Stimulated activated CD8-positive, alpha-beta memory T cell treated with anti-CD3 and anti-CD28 coated beads, Interleukin-7, amount 100 ng/mL, for 24 hours (primary cell): ENCODE data around the gene IRF9.
A peak's percentile ranks its signal among the peaks of the same experiment; 100 is the strongest.
"Not testable (repeated sequence)": the region's sequence is repeated elsewhere in the genome, so short reads cannot be mapped to it uniquely, and the experiment has no call there.

ENCODE experiments used
- DNase-seq: peaks from one replicate; pipeline ENCODE4 v3.0.0-alpha.2; 2020; ENCODE audit warnings: low read depth

IRF9 gene

GRCh38 chr14:24195186-24196070, 34.4 kb downstream of the IRF9 start, which contains the start of gene TM9SF1:
Gene TM9SF1, minus strand, starts transcription at chr14:24195441. Its CDS starts 422 bp downstream, at chr14:24195019.
- peak; percentile 69 for DNase-seq

- DNase-seq: no peak
These were observed 35.3 kb downstream of the IRF9 start for GRCh38 chr14:24196071-24197055.

DNA sequence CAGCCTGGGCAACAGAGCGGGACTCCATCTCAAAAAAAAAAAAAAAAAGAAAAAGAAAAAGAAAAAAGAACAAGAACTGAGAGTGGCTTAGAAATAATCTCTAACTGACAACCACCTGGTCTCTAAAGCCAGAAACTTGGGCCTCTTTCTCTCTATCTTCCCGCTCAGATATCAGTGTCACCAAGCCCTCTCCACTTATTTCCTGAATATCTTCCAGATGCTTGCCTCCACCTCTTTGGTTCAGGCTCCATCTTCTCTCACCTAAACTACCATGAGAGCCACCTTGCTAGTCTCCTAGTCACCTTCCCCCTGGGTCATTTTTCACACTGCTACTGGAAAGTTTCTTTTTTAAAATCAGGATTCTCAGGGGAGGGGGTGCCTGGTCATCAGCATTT, 36.0 kb downstream of the IRF9 start:
- DNase-seq: no peak

- DNase-seq: no peak
These were observed 37.9 kb downstream of the IRF9 start for GRCh38 chr14:24198814-24199524.

DNA sequence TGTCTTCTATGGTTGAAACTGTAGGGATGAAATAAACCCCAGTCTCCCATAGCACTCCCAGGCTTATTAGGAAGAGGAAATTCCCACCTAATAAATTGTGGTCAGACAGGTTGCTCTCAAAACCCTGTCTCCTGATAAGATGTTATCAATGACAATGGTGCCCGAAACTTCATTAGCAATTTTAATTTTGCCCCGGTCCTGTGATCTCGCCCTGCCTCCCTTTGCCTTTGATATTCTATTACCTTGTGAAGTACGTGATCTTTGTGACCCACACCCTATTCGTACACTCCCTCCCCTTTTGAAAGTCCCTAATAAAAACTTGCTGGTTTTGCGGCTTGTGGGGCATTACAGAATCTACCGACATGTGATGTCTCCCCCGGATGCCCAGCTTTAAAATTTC, 41.5 kb downstream of the IRF9 start:
- DNase-seq: not testable (repeated sequence)

DNA sequence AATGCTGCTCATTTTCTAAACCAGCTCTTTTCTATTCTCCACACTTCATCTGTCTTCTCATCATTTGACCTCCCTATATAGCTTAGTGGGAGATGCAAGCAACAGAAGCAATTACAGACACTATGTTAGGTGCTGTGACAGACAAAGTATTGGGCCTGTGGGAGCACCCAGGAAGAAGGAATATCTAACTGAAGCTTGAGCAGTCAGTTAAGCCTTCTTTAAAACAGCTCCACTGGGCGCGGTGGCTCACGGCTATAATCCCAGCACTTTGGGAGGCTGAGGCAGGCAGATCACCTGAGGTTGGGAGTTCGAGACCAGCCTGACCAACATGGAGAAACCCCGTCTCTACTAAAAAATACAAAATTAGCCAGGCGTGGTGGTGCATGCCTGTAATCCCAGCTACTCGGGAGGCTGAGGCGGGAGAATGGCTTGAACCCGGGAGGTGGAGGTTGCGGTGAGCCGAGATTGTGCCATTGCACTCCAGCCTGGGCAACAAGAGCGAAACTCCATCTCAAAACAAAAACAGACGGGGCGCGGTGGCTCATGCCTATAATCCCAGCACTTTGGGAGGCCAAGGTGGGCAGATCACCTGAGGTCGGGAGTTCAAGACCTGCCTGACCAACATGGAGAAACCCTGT, 42.3 kb downstream of the IRF9 start:
- not testable (repeated sequence) for DNase-seq

GRCh38 chr14:24204163-24205146, 43.4 kb downstream of the IRF9 start:
- no peak for DNase-seq

DNA sequence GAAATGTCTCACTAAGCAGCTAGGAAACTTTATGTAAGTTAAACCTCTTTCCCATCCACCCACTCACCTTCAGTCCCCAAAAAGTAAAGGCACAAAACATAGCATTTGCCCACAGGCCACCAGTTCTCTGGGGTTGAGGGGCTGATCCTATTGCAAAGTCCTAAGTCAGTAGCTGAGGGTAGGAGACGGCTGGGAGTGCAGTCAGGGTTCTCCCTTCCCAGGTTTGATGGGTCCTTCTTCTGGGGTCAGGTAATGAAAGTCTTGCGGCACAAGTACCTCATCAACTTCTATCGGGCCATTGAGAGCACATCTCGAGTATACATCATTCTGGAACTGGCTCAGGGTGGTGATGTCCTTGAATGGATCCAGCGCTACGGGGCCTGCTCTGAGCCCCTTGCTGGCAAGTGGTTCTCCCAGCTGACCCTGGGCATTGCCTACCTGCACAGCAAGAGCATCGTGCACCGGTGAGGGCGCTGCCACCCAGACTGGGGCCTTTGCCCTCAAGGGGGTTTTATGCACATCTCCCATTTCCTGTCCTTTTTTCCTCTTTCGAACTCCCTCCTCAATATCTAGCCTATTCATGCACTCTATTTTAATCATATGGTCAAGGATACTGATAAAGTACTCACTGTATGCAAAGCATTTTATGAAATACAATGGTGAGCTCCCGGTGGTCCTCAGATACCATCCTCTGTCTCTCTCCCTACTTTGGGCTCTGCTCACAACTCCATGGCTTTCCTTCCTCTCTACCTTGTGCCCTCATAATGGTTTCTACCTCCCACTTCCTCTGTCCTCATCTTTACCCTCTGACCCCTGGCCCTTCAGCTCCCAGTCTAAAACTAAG, 45.4 kb downstream of the IRF9 start:
- no peak for DNase-seq

DNA sequence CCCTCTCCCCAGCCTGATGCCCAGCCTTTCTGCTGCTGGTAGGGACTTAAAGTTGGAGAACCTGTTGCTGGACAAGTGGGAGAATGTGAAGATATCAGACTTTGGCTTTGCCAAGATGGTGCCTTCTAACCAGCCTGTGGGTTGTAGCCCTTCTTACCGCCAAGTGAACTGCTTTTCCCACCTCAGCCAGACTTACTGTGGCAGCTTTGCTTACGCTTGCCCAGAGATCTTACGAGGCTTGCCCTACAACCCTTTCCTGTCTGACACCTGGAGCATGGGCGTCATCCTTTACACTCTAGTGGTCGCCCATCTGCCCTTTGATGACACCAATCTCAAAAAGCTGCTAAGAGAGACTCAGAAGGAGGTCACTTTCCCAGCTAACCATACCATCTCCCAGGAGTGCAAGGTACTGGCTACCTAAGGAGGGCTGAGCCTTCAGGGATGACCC, 46.1 kb downstream of the IRF9 start:
- DNase-seq: no peak

GRCh38 chr14:24207625-24208024, 46.6 kb downstream of the IRF9 start:
- no peak for DNase-seq

DNA sequence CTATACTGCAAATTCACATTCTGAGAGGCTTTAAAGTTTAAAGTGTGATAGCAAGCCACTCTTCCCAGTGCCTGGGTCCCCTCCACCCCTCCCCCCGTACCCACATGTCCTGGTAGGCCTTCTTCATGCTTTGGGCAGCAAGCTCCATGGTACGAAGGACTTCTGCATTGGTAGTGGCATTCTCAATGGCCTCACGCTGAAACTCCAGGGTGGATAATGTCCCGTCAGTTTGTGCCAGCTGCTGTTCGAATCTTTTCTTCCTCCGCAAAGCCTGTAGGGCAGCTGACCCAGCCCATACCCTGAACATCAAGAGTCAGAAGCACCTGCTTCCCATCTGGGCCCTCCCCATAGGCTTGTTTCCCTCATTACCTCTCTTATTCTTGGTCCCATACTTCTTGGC, 50.2 kb downstream of the IRF9 start:
- DNase-seq: no peak

GRCh38 chr14:24212924-24213865, 52.1 kb downstream of the IRF9 start, which contains the start of gene CHMP4A:
Gene CHMP4A, minus strand, starts transcription at chr14:24213488. Its CDS starts 49 bp downstream, at chr14:24213439.
- peak; percentile 95 for DNase-seq

DNA sequence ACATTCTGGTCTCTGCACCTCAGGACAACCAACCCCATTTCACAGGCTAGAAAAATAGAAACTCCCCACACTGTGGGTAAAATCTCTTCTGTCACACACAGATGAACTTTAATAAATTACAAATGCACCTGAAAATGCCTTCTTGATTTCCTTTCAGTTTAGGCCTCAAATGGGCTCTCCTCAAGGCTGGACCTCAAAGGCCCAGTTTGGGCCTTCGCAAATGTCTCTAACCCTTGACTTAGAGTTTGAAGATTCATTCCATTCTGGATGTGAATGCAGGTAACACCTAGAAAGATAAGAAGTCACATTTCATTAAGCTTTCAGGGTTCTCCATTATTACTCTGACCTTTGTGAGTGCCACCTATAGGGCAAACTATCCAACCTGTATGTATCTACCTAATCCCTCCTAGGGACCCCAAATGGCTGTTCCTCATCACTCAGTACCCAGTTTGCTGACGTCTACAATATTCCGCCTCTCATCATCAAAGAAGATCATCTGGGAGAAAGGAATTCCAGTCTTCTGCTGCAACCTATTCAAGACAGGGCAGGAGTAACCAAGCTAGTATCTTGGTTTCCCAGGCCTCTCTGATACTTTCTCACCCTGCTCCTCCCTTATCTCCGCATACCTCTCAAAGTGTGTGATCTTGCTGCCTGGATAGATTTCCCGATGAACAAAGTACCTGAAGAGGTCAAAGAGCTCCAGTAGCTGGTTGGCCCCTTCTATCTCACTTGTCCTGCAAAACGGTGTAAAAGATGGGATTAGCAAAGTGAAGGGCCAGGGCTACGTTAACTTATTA, 53.0 kb downstream of the IRF9 start:
- no peak for DNase-seq

GRCh38 chr14:24215495-24216344, 54.7 kb downstream of the IRF9 start, which contains the start of gene MDP1:
Gene MDP1, minus strand, starts transcription at chr14:24216066. Its CDS starts 111 bp downstream, at chr14:24215955.
- peak; percentile 58 for DNase-seq
